ENCODE measurements around the gene CCDC197.

CCDC197 gene

DNA sequence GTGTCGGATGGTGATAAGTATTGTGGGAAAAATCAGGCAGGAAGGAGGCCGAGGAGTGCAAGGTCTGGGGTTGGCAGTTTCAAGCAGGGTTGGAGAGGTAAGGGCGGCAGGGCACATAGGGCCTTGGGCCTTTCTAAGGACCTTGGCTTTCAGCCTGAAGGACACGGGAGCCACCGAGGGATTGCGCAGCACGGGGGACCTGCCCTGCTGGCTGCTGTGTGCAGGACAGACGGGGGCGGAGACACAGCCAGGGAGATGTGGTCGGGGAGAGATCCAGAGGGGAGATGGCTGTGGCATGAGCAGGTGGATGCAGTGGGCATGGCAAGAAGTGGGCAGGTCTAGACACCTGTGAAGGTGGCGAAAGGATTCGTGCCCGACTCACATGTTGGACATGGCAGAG lies 43.7 kb downstream of the CCDC197 start:
- DNase-seq (ENCODE audit: low read depth in 2 of 3, low spot score in 2 of 3), result no peak

GRCh38 chr14:94041551-94042346 lies 44.6 kb downstream of the CCDC197 start:
- no peak for DNase-seq (ENCODE audit: low read depth in 2 of 3, low spot score in 2 of 3)

- DNase-seq (ENCODE audit: low read depth in 2 of 3, low spot score in 2 of 3), result no peak
Measured at GRCh38 chr14:94042433-94043091, 45.5 kb downstream of the CCDC197 start.

DNA sequence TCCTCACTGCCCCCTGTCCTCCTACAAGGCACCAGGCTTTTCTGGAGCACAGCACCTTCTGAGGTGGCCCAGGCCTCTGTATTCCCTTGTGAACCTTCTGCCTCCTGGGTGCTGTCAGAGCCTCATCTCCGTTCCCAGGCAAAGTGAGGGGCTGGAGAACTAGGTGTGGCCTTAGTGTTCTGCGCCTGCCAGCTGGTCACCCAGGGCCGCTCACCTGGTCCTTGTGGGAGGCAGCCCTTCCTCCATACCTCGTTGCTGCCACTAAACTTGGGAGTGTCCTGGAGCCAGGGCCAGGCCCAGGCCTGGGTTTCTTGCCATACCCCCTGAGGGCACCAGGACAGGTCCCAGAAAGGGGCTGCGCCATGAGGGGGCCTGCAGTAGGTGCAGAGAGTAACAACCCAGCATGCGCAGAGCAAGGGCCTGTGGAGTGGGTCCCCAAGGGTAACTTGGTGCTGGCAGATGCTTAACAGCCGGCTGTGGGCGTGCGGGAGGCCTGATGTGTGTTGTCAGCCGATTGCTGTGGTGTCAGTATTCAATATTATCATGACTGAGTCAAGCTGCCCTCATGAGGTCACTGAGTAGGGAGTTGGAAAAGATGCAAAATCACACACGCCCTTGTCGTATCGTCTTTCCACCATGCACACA lies 46.1 kb downstream of the CCDC197 start:
- no peak for DNase-seq (ENCODE audit: low read depth in 2 of 3, low spot score in 2 of 3)

GRCh38 chr14:94043756-94044475 lies 46.8 kb downstream of the CCDC197 start:
- DNase-seq (ENCODE audit: low read depth in 2 of 3, low spot score in 2 of 3), result no peak

DNA sequence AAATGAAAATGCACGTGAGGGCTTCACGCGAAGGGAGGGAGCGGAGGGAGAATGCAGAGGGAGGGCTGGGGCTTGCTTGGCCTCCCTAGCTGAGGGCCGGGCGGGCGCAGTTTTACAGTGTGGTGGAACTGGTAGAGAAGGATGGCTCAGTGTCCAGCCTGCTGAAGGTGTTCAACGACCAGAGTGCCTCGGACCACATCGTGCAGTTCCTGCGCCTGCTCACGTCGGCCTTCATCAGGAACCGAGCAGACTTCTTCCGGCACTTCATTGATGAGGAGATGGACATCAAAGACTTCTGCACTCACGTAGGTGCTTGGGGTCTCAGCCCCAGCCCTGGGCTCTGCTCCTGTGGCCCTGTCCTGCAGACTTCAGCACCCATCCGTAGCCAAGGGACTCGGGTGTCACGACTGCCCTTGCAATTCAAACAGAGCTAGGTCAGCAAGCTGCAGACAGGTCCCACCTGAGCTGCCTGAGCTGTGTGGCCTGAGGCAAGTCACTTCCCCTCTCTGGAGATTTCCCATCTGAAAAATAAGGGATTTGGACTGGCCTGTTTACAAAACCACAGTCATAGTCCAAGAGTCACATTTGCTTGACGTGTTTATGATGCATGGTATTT lies 47.5 kb downstream of the CCDC197 start:
- no peak for DNase-seq (ENCODE audit: low read depth in 2 of 3, low spot score in 2 of 3)

GRCh38 chr14:94045101-94045500 lies 48.0 kb downstream of the CCDC197 start:
- no peak for DNase-seq (ENCODE audit: low read depth in 2 of 3, low spot score in 2 of 3)

DNA sequence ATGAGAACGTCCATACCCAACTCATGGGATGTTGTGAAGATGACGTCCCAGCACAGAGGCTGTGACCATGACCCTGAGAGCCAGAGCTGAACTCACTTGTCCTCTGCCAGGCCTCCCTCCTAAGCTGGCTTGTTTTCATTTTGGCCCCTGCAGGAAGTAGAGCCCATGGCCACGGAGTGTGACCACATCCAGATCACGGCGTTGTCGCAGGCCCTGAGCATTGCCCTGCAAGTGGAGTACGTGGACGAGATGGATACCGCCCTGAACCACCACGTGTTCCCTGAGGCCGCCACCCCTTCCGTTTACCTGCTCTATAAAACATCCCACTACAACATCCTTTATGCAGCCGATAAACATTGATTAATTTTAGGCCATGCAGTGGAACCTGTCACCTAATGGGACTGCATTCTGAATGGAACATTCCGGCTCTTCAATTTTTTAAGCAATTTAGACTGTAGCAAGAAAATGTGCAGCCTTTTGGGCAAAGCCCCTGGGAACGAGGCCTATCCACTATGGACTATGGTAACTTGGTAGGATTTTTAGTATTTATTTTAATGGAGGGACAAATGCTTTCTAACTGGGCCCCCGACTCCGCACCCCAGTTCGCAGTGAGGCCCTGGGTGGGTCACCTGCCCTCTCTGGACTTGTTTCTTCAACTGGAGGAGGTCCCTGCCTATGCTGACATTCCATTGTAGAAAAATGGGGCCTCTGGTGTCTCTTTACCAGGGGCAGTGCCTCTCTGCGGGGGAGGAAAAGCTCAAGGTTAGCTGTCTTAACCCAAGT lies 48.7 kb downstream of the CCDC197 start:
- DNase-seq (ENCODE audit: low read depth in 2 of 3, low spot score in 2 of 3), result no peak

DNA sequence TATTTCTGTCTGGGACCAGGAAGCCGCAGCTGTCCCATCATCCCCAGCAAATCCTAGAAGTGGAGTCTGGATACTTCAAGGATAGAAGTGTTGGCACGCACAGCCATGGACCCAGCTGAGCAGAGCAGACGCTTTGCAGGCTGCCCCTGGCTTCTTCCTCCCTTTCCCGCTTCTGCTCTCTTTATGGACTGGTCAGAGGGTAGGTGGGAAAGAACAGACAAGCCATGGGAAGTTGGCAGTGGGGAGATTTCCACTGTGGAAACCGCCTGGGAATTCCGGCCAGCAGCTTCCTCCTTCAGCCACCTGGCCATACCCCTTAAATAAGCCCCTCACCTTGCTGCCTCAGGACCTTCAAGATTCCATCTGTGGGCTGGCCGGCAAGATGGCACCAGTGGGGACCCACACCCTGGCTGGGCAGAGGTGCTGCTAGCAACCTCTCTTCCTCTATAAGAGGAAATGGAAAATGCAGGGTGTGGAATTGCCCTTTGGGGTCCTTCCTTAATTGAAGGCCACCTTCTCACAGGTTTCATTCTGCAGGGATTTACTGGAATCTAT lies 49.7 kb downstream of the CCDC197 start:
- no peak for DNase-seq (ENCODE audit: low read depth in 2 of 3, low spot score in 2 of 3)

- DNase-seq (ENCODE audit: low read depth in 2 of 3, low spot score in 2 of 3), result no peak
Measured at GRCh38 chr14:94047581-94047980, 50.5 kb downstream of the CCDC197 start.

GRCh38 chr14:94048691-94049624 lies 51.9 kb downstream of the CCDC197 start:
- DNase-seq (ENCODE audit: low read depth in 2 of 3, low spot score in 2 of 3), result no peak

GRCh38 chr14:94049625-94050023 lies 52.5 kb downstream of the CCDC197 start:
- no peak for DNase-seq (ENCODE audit: low read depth in 2 of 3, low spot score in 2 of 3)

DNA sequence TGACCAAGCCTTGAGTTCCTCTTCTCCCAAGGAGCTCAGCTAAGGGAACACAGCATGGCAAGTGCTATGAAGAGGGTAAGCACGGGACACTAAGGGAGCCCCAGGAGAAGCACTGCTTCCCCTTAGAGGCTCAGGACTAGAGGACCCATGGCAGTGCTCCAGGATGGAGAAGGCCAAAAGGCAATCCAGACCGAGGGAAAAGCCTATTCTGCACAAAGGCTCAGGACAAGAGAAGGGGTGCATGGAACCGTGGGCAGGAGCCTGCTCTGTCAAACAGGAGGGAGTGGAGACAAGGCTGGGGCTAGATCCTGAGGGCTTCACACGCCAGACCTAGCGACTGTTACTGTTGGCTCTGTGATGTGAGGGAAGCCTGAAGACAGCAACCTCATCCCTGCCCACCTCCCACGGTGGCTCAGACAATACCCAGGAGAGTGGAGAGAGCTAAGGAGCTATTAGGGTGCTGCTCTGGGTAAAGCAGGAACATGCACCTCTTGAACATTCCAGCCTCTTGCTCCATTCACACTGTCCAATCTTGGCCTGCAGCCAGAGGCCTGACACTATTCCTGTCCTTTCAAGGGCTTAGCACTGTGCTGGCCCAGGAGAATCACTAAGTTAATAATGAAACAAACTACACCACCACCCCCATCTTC lies 53.3 kb downstream of the CCDC197 start:
- DNase-seq (ENCODE audit: low read depth in 2 of 3, low spot score in 2 of 3), result no peak

GRCh38 chr14:94051115-94051514 lies 54.0 kb downstream of the CCDC197 start:
- DNase-seq (ENCODE audit: low read depth in 2 of 3, low spot score in 2 of 3), result no peak

GRCh38 chr14:94051779-94052178 lies 54.7 kb downstream of the CCDC197 start:
- no peak for DNase-seq (ENCODE audit: low read depth in 2 of 3, low spot score in 2 of 3)

DNA sequence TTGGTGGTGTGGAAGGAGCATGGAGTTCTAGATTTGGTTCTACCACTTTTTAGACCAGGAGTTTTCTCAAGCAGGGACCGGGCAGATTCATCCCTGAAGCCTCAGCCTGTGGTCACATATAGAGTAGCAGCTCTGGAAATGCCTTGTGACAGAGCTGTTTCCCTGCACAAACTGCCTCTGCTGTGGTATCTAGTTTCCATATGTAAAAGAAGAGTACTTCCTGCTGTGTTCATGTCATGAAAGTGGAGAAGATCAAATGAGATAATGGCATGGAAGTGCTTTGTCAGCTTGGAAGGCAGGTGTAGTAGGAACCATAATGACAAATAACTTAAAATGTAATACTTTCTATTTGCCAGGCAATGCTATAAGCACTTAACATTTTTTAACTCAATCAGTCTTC lies 55.1 kb downstream of the CCDC197 start:
- DNase-seq (ENCODE audit: low read depth in 2 of 3, low spot score in 2 of 3), result no peak

GRCh38 chr14:94052662-94053061 lies 55.6 kb downstream of the CCDC197 start:
- no peak for DNase-seq (ENCODE audit: low read depth in 2 of 3, low spot score in 2 of 3)

- no peak for DNase-seq (ENCODE audit: low read depth in 2 of 3, low spot score in 2 of 3)
Measured at GRCh38 chr14:94054401-94054800, 57.3 kb downstream of the CCDC197 start.

All from activated CD8-positive, alpha-beta memory T cell treated with anti-CD3 and anti-CD28 coated beads for 48 hours (primary cell).